SK-N-SH treated with all-trans-retinoic acid at 6 μM for 48 hours (cell line): ENCODE data around the gene BACH2.

ENCODE experiments used
- ARNTL ChIP-seq: fragments of 450-650 bp; formaldehyde crosslinking; IDR thresholded peaks from 2 replicates; pipeline ENCODE4 v1.5.0; 2020; ENCODE audit warnings: low read depth, mild to moderate bottlenecking, moderate library complexity, borderline replicate concordance
- CSRNP3 ChIP-seq: fragments of 250-450 bp; sonication (Bioruptor Pico); IDR thresholded peaks from 2 replicates; pipeline ENCODE4 v1.5.1; 2021; ENCODE audit warnings: mild to moderate bottlenecking, moderate library complexity
- GLIS3 ChIP-seq: fragments of 250-450 bp; sonication (Bioruptor Pico); IDR thresholded peaks from 2 replicates; pipeline ENCODE4 v1.5.0; 2020; ENCODE audit warnings: mild to moderate bottlenecking, moderate library complexity
- ISL1 ChIP-seq: fragments of 250-450 bp; sonication (Bioruptor Pico); IDR thresholded peaks from 2 replicates; pipeline ENCODE4 v2.1.2; 2022; ENCODE audit warnings: mild to moderate bottlenecking, moderate library complexity
- OSR1 ChIP-seq: fragments of 250-450 bp; sonication (Bioruptor Pico); IDR thresholded peaks from 2 replicates; pipeline ENCODE4 v1.8.0; 2022; ENCODE audit warnings: moderate library complexity, mild to moderate bottlenecking, inconsistent platforms
- PATZ1 ChIP-seq: fragments of 250-450 bp; sonication (Bioruptor Pico); IDR thresholded peaks from 2 replicates; pipeline ENCODE4 v1.8.0; 2020; ENCODE audit warnings: mild to moderate bottlenecking, moderate library complexity, borderline replicate concordance
- PPARA ChIP-seq: fragments of 250-450 bp; sonication (Bioruptor Pico); IDR thresholded peaks from 2 replicates; pipeline ENCODE4 v1.5.0; 2020; ENCODE audit warnings: mild to moderate bottlenecking, borderline replicate concordance
- RARB ChIP-seq: fragments of 250-450 bp; sonication (Bioruptor Pico); IDR thresholded peaks from 2 replicates; pipeline ENCODE4 v1.8.0; 2021; ENCODE audit warnings: mild to moderate bottlenecking, moderate library complexity
- TOX ChIP-seq: fragments of 250-450 bp; sonication (Bioruptor Pico); IDR thresholded peaks from 2 replicates; pipeline ENCODE4 v1.8.0; 2021; ENCODE audit warnings: mild to moderate bottlenecking, moderate library complexity, borderline replicate concordance
- TSHZ2 ChIP-seq: fragments of 250-450 bp; sonication (Bioruptor Pico); IDR thresholded peaks from 2 replicates; pipeline ENCODE4 v1.5.0; 2020; ENCODE audit warnings: mild to moderate bottlenecking, moderate library complexity
- ZFP3 ChIP-seq: fragments of 250-450 bp; sonication (Bioruptor Pico); IDR thresholded peaks from 2 replicates; pipeline ENCODE4 v1.5.0; 2020; ENCODE audit warnings: mild to moderate bottlenecking, moderate library complexity
- ZFP30 ChIP-seq: fragments of 450-650 bp; formaldehyde crosslinking; IDR thresholded peaks from 2 replicates; pipeline ENCODE4 v1.5.0; 2022; ENCODE audit warnings: mild to moderate bottlenecking, moderate library complexity
- ZNF565 ChIP-seq: fragments of 450-650 bp; formaldehyde crosslinking; conservative IDR thresholded peaks from 2 replicates; pipeline ENCODE4 v1.5.0; 2020; ENCODE audit warnings: low read depth, mild to moderate bottlenecking, moderate library complexity

- no peak for TF ChIP-seq ZFP30 (CRISPR knock-in tag)
- TF ChIP-seq TOX (CRISPR knock-in tag) = no peak
- no peak for TF ChIP-seq ZNF565
- TF ChIP-seq ZFP3 (CRISPR knock-in tag) = no peak
- TF ChIP-seq RARB (CRISPR knock-in tag) = no peak
- TF ChIP-seq ARNTL = no peak
- TF ChIP-seq ISL1 = no peak
- TF ChIP-seq CSRNP3 = no peak
- TF ChIP-seq TSHZ2 (CRISPR knock-in tag) = no peak
- TF ChIP-seq PATZ1 (CRISPR knock-in tag) = no peak
- TF ChIP-seq OSR1 (CRISPR knock-in tag) = no peak
- TF ChIP-seq PPARA = no peak
- TF ChIP-seq GLIS3 = no peak
Observed at GRCh38 chr6:90118069-90118468, 178.6 kb downstream of the BACH2 start.
